Posterior cingulate gyrus (tissue), 11 donors: ENCODE data around the gene NOCT.
"Not testable (repeated sequence)": the region's sequence is repeated elsewhere in the genome, so short reads cannot be mapped to it uniquely, and the experiment has no call there.

Source experiments
- DNase-seq, 10 donors: peaks; one replicate each; pipeline versions ENCODE4 v3.0.0 to v3.0.0-alpha.2; 2020 to 2021; ENCODE audit warnings: mixed read lengths in 3 of 10
- intact Hi-C: fragments of 100-400 bp; cut with DNase I; formaldehyde crosslinking; loops from one replicate; pipeline ENCODE4 v1.15.1; 2023

The NOCT gene, protein sequence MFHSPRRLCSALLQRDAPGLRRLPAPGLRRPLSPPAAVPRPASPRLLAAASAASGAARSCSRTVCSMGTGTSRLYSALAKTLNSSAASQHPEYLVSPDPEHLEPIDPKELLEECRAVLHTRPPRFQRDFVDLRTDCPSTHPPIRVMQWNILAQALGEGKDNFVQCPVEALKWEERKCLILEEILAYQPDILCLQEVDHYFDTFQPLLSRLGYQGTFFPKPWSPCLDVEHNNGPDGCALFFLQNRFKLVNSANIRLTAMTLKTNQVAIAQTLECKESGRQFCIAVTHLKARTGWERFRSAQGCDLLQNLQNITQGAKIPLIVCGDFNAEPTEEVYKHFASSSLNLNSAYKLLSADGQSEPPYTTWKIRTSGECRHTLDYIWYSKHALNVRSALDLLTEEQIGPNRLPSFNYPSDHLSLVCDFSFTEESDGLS

DNA sequence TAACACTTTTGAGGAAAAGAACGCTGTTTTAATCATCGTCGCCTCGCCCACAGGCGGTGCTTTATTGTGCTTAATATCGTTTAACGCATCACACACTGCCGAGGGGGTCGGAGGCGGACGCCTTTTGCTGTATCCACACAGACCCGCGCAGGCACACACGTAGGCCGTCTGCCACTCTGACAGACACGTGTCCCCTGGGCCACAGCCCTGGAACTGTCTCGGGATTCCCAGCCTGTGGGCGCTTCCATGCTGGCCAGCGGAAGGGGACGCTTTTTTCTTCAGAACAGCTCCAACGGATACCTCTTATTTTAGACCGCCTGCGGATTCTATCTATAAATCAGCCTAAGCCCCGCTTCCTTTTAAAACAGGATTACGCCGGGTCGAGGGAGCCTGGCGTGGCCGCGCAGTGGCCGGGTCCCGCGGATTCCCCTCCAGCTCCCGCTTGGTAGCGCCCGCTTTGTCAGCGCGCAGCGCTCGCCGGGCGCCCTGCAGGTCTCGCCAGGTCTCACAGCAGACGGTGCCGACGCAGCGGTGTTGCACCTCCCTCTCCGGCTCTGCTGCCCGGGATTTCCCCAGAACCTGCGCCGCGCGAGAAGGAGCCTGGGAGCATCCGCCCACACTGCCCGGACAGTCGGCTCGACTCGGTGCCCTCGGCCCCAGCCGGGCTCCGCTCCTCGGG, at the start of gene NOCT:
Gene NOCT (plus strand): TSS at position 513 of the 679 bp plus-strand sequence. CDS start 201 bp downstream, outside the sequence.
- DNase-seq: peak; percentile 74 to 97 (median 82)
- intact Hi-C loops: loop anchor here (5.0 to 10.0 kb wide), 2 partner anchors 67 to 159 kb away; partner anchors contain the start of gene ELF2

DNA sequence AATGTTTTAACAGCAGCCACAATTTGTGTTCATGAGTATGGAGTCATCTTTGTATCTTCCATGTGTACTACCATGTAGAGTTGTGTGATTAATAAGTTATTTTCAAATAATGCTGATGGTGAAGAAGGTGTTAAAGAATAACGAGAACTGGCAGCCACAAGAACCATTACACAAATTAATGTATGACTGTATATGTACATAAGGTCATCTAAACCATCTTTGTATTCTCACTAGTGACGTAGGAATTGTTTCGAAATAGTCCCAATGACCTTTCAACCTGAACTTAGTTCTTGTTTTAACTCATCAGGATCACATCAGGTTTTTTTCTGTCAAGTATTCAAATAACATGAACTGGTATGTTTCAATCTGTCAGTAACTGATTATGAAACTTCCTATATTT, 48.3 kb upstream of the NOCT start:
- no peak for DNase-seq
- intact Hi-C loops: no loop called here

DNA sequence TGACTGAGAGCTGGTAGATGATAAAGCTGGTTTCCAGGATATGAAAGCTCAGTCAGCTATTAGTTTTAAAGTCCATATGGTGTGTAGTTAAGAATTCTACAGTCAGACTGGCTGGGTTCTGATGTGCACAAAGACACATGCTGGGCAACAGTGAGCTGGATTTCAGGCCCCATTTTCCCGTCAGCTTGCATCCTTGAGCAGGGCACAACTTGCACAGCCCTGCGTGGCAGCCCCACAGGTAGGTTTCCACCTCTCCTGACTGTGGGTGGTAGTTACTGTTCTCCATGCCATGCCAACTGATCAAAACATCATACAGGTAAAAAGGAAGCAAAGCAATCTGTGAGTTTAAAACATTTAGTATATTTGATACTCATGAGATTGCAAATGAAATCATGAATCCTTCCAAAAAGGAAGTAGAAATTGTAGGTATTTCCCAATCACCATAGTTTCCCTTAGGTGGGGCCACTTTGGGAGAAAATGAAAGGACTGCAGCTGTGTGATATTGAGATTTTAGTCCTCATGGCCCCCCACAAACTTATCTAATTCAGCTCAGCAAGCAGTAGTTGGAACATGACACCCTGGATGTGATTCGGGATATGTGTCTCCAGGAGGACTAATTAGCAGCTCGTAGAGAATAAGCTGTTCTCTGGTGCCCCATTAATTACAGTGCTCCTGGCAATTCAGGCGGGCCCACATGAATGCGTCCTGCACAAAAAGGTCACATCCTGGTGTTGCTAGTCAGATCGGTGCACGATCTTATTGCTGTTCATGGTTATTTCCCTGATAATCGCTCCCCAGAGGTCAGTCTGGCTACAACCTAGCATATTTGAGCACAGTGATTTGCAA, 42.4 kb upstream of the NOCT start:
- no peak for DNase-seq
- intact Hi-C loops: no loop called here

GRCh38 chr4:138975225-138975624, 40.4 kb upstream of the NOCT start:
- intact Hi-C loops: no loop called here
- no peak for DNase-seq

- intact Hi-C loops: no loop called here
- DNase-seq: no peak
These were observed 39.1 kb upstream of the NOCT start for GRCh38 chr4:138976526-138976925.

DNA sequence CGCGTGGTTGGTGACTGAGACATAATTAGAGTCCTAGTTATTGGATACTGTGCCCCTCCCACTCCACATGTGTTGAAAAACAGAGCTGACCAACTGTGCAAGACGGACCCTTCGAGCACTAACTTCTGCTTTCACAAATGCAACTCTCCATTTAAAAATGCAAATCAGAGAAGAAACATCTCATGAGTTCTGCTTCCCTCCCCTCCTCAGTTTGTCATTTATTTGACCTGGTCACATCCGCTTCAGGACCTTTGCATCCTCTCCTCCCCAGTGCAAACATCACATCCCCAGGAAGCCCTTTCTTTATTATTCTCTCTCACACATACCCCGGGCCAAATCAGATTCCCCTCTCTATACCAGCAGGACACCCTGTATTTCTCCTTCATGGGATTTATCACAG, 38.1 kb upstream of the NOCT start:
- intact Hi-C loops: no loop called here
- DNase-seq: no peak

- intact Hi-C loops: no loop called here
- no peak for DNase-seq
These were observed 37.5 kb upstream of the NOCT start for GRCh38 chr4:138978028-138978585.

DNA sequence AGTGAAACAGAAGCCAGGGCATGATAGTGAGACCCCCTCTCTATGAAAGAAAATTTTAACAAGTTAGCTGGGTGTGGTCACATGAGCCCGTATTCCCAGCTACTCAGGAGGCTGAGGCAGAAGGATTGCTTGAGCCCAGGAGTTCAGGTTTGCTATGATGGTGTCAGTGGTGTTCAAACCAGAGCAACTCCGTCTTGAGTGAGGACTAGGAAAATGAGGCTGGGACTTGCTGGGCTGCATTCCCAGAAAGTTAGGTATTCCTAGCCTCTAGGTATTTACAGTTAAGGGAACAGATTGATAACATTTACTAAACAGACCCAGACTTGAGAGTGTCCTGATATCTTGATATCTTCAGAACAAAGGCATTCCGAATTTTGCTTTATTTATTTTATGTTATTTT, 37.0 kb upstream of the NOCT start:
- intact Hi-C loops: no loop called here
- DNase-seq: no peak

DNA sequence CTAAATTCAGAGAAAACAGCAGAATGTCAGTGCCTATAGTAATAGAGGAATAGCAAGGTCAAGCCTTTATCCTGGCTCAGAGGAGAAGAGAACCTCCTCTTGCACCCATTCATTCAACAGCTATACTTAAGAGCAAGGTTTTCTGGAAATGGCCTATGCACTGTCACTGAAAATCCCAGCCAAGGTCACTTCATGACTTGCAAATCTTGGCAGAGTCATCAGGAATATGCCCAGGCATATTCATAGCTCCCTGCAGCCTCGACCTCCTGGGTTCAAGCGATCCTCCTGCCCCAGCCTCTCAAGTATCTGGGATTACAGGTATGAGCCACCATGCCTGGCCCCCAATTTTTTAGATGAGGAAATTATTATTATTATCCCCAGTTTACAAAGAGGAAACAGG, 35.8 kb upstream of the NOCT start:
- DNase-seq: no peak
- intact Hi-C loops: no loop called here

DNA sequence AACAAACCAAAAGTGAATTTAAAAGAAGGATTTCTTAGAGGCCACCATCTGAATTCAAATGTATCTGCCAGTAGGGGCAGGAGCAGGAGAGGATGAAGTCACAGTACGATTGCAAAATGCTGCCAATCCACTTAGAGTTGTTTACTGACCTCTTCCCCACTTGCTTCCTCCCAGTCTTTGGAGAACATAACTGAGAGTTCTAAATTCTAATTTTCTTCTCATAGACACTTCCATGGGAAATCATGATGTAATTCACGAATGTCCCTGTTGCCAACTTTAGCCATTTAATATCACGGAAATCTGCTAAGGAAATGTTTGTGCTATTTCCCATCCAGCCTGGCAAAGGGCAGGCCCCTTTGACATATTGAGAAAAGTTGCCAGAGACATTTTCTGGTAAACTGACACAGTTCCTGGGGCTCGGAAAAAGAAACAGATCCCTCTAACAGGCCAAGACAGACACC, 33.6 kb upstream of the NOCT start:
- no peak for DNase-seq
- intact Hi-C loops: no loop called here

DNA sequence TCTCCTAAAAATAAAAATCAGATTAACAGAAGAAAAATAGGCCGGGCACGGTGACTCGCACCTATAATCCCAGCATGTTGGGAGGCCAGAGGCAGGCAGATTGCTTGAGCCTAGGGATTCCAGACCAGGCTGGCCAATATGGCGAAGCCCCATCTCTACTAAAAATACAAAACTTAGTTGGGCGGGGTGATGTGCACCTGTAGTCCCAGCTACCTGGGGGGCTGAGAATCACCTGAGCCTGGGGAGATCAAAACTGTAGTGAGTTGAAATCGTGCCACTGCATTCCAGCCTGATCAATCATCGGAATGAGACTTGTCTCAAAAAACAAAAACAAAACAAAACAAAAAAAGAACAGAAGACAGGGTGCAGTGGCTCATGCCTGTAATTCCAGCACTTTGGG, 32.8 kb upstream of the NOCT start:
- intact Hi-C loops: no loop called here
- no peak for DNase-seq

DNA sequence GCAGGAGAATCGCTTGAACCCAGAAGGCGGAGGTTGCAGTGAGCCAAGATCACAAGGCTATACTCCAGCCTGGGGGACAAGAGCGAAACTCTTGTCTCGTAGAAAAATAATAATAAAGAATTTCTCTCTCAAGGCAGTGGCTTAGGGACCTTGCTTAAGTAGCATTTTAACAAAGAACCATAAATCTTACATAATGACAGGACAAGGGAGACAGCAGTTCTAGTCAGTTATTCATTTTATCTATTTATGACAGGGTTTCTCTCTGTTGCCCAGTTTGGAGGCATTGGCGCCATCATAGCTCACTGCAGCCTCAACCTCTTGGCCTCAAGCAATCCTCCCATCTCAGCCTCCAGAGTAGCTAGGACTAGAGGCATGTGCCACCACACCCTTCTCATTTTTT, 31.9 kb upstream of the NOCT start:
- no peak for DNase-seq
- intact Hi-C loops: no loop called here

DNA sequence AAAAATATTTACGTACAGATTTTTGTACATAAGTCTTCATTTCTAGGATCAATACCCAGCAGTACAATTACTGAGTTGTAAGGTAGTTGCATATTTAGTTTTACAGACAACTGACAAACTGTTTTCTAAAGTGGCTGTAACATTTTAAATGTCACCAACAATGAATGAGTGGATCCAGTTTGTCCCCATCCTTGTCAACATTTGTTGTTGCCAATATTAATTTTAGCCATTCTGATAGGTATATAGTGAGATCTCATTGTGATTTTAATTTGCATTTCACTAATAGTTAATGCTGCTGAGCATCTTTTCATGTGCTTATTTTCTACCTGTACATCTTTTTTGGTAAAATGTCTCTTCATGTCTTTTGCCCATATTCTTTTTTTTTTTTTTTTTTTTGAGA, 30.9 kb upstream of the NOCT start:
- intact Hi-C loops: no loop called here
- no peak for DNase-seq

DNA sequence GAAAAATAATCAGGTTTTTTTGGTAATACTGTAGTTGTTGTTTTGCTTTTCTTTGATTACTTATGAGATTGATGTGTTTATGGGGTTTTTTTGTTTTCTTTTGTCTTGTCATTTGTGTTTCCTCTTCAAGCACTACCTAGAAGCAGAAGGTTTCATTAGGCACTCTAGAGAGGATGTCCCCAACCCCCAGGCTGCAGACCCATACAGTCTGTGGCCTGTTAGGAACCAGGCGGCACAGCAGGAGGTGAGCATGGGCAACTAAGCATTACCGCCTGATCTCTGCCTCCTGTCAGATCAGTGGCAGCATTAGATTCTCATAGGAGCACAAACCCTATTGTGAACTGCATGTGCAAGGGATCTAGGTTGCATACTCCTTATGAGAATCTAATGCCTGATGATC, 22.9 kb upstream of the NOCT start:
- no peak for DNase-seq
- intact Hi-C loops: no loop called here

DNA sequence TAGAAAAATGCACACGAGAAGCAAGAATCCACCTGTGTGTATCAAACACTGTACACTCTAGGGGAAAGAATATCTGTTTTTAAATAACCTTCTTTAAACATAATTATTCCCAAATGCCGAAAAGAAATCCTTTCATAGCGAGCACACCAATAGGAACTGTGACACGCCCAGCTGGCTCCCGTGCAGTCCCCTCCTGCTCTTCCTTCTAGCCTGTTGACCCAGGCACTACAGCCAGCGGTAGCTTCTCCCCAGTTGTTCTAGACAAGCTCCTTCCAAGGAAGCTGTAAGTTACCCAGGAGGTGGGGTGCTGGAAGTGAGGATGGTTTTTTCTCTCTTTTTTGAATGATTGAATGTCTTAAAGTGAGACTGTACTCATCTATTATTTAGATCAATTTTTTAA, 19.5 kb upstream of the NOCT start:
- no peak for DNase-seq
- intact Hi-C loops: no loop called here

- intact Hi-C loops: no loop called here
- no peak for DNase-seq
These were observed 15.9 kb upstream of the NOCT start for GRCh38 chr4:138999666-139000065.

GRCh38 chr4:139000134-139000533, 15.4 kb upstream of the NOCT start:
- intact Hi-C loops, DNase-seq: not testable (repeated sequence)

- DNase-seq, intact Hi-C loops: not testable (repeated sequence)
These were observed 14.2 kb upstream of the NOCT start for GRCh38 chr4:139001430-139001829.

DNA sequence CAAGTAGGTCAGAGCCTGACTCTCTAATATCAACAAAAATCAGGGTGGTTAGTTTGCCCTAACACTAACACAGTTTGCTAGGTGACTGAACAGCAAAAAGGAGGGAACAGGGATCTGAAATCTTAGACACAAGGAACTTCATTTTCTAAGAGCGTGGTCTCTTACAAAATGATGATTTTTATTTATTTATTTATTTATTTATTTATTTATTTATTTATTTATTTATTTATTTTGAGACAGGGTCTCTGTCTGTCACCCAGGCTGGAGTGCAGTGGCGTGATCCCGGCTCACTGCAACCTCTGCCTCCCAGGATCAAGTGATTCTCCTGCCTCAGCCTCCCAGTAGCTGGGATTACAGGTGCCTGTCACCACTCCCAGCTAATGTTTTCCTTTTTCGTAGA, 11.9 kb upstream of the NOCT start:
- DNase-seq, intact Hi-C loops: not testable (repeated sequence)

GRCh38 chr4:139005774-139006173, 9.8 kb upstream of the NOCT start:
- no peak for DNase-seq
- intact Hi-C loops: no loop called here

DNA sequence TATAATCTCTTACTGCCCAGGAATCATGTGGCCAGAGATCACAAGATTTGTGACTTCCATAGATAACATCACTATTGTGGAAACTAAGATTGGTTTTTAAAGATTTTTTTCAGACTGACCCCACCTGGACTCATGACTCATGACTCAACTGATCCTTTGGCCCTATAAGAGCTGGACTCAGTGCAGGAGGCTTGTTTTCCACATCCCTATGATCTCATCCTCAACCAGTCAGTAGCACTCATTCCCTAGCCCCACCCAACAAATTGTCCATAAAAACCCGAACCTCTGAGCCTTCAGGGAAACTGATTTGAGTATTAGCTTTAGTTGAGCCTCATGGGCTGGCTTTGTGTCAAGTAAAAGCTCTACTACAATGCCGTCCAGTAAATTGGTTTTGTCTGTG, 7.9 kb upstream of the NOCT start:
- no peak for DNase-seq
- intact Hi-C loops: no loop called here
